Measurements from ENCODE around the gene FAM13A.

DNA sequence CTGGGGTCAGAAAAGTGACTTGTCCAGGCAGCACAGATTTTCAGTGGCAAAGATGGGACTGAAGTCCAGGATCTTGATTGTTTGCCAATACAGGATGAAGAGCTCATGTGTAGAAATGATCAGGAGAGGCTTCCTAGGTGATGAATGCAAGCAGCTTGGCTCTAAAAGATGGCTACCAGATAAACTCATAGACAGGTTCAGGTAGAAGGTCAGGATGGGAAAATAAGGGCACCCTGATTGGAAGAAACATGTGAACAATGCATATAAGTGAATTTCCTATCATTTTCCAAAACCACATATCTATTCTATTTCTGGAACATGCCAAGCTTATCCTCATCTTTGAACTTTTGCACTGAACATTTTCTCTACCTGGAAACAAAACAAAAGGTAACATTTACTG, 87.7 kb downstream of the FAM13A start:
- TF ChIP-seq EP300 (IDR thresholded peaks at IDR 0.05; ENCODE audit: borderline replicate concordance in 1 of 2, low read depth in 1 of 2, low read length in 1 of 2) (no peak), RXRA (IDR thresholded peaks at IDR 0.05; ENCODE audit: borderline replicate concordance, low read depth) (no peak), NRF1 (IDR thresholded peaks at IDR 0.05; ENCODE audit: low read depth, low read length) (no peak), CHD2 (IDR thresholded peaks at IDR 0.05; ENCODE audit: low read length, partially characterized antibody) (no peak), FOXM1 (IDR thresholded peaks at IDR 0.05; ENCODE audit: low read depth) (no peak), POLR2AphosphoS5 (IDR thresholded peaks at IDR 0.05; ENCODE audit: low read depth, low read length) (no peak), SIN3A (IDR thresholded peaks at IDR 0.05; ENCODE audit: borderline replicate concordance, low read depth, low read length) (no peak), FOSL2 (IDR thresholded peaks at IDR 0.05; ENCODE audit: borderline replicate concordance, low read depth) (no peak), NFIC (IDR thresholded peaks at IDR 0.05; ENCODE audit: borderline replicate concordance) (no peak), TAF1 (IDR thresholded peaks at IDR 0.05; ENCODE audit: borderline replicate concordance, low read depth, low read length) (no peak)
- TF ChIP-seq, protein P1, sequence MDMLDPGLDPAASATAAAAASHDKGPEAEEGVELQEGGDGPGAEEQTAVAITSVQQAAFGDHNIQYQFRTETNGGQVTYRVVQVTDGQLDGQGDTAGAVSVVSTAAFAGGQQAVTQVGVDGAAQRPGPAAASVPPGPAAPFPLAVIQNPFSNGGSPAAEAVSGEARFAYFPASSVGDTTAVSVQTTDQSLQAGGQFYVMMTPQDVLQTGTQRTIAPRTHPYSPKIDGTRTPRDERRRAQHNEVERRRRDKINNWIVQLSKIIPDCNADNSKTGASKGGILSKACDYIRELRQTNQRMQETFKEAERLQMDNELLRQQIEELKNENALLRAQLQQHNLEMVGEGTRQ (IDR thresholded peaks at IDR 0.05; ENCODE audit: borderline replicate concordance, low read depth, low read length), result no peak
- TF ChIP-seq, protein P2, sequence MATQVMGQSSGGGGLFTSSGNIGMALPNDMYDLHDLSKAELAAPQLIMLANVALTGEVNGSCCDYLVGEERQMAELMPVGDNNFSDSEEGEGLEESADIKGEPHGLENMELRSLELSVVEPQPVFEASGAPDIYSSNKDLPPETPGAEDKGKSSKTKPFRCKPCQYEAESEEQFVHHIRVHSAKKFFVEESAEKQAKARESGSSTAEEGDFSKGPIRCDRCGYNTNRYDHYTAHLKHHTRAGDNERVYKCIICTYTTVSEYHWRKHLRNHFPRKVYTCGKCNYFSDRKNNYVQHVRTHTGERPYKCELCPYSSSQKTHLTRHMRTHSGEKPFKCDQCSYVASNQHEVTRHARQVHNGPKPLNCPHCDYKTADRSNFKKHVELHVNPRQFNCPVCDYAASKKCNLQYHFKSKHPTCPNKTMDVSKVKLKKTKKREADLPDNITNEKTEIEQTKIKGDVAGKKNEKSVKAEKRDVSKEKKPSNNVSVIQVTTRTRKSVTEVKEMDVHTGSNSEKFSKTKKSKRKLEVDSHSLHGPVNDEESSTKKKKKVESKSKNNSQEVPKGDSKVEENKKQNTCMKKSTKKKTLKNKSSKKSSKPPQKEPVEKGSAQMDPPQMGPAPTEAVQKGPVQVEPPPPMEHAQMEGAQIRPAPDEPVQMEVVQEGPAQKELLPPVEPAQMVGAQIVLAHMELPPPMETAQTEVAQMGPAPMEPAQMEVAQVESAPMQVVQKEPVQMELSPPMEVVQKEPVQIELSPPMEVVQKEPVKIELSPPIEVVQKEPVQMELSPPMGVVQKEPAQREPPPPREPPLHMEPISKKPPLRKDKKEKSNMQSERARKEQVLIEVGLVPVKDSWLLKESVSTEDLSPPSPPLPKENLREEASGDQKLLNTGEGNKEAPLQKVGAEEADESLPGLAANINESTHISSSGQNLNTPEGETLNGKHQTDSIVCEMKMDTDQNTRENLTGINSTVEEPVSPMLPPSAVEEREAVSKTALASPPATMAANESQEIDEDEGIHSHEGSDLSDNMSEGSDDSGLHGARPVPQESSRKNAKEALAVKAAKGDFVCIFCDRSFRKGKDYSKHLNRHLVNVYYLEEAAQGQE (IDR thresholded peaks at IDR 0.05; ENCODE audit: low read depth, low read length), result no peak
- TF ChIP-seq, protein P3, sequence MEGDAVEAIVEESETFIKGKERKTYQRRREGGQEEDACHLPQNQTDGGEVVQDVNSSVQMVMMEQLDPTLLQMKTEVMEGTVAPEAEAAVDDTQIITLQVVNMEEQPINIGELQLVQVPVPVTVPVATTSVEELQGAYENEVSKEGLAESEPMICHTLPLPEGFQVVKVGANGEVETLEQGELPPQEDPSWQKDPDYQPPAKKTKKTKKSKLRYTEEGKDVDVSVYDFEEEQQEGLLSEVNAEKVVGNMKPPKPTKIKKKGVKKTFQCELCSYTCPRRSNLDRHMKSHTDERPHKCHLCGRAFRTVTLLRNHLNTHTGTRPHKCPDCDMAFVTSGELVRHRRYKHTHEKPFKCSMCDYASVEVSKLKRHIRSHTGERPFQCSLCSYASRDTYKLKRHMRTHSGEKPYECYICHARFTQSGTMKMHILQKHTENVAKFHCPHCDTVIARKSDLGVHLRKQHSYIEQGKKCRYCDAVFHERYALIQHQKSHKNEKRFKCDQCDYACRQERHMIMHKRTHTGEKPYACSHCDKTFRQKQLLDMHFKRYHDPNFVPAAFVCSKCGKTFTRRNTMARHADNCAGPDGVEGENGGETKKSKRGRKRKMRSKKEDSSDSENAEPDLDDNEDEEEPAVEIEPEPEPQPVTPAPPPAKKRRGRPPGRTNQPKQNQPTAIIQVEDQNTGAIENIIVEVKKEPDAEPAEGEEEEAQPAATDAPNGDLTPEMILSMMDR (IDR thresholded peaks at IDR 0.05), result no peak
